ENCODE results near the gene CRYBB2.
"Not testable (repeated sequence)": the region's sequence is repeated elsewhere in the genome, so short reads cannot be mapped to it uniquely, and the experiment has no call there.

Gene CRYBB2

GRCh38 chr22:25232301-25232700 lies 12.9 kb downstream of the CRYBB2 start:
- H3K27ac ChIP-seq: no peak overlapping the region
- H3K27me3 ChIP-seq: no peaks in the 10 kb centered on the region
- no peak overlapping the region for H3K9ac ChIP-seq
- no peak overlapping the region for H3K4me2 ChIP-seq
- no peaks in the 10 kb centered on the region for H4K20me1 ChIP-seq
- no peaks in the 10 kb centered on the region for H3K36me3 ChIP-seq
- H3K4me3 ChIP-seq: no peak overlapping the region
- no peak for TF ChIP-seq Cebpa-rat (IDR thresholded peaks at IDR 0.05)
- 0 out of 2 replicates have a peak, but pooled peaks cover 4% of the 10 kb centered on the region for H3K4me1 ChIP-seq
- H3K9me3 ChIP-seq: no peaks in the 10 kb centered on the region

GRCh38 chr22:25233706-25234105 lies 14.3 kb downstream of the CRYBB2 start:
- not testable (repeated sequence) for H3K4me3 ChIP-seq, H3K36me3 ChIP-seq, H4K20me1 ChIP-seq, H3K4me1 ChIP-seq, H3K27ac ChIP-seq, H3K27me3 ChIP-seq, H3K4me2 ChIP-seq, H3K9ac ChIP-seq, H3K9me3 ChIP-seq

- Histone ChIP-seq H3K27me3 (no peaks in the 10 kb centered on the region), H3K4me3 (no peak overlapping the region), H3K4me2 (peak overlapping the region; percentile 42)
Observed at GRCh38 chr22:25235547-25236290, 16.3 kb downstream of the CRYBB2 start.

GRCh38 chr22:25236417-25236816 lies 17.0 kb downstream of the CRYBB2 start:
- no peaks in the 10 kb centered on the region for H3K27me3 ChIP-seq
- H3K36me3 ChIP-seq: no peaks in the 10 kb centered on the region
- peak overlapping the region; percentile 42; the same call in 1 of the 2 replicates for H3K4me2 ChIP-seq
- H3K4me1 ChIP-seq: peaks cover 18% of the 10 kb centered on the region
- no peaks in the 10 kb centered on the region for H3K9me3 ChIP-seq
- no peaks in the 10 kb centered on the region for H4K20me1 ChIP-seq
- H3K9ac ChIP-seq: no peak overlapping the region
- TF ChIP-seq Cebpa-rat (IDR thresholded peaks at IDR 0.05): no peak
- H3K4me3 ChIP-seq: no peak overlapping the region
- H3K27ac ChIP-seq: no peak overlapping the region

More at GRCh38 chr22:25235547-25236290, 16.3 kb downstream of the CRYBB2 start:
- Histone ChIP-seq H4K20me1 (no peaks in the 10 kb centered on the region), H3K4me1 (peaks cover 11% of the 10 kb centered on the region), H3K9ac (no peak overlapping the region), H3K27ac (no peak overlapping the region), H3K9me3 (no peaks in the 10 kb centered on the region), H3K36me3 (no peaks in the 10 kb centered on the region)
- TF ChIP-seq Cebpa-rat (IDR thresholded peaks at IDR 0.05): no peak

GRCh38 chr22:25237503-25237902 lies 18.1 kb downstream of the CRYBB2 start:
- no peaks in the 10 kb centered on the region for H3K36me3 ChIP-seq
- no peaks in the 10 kb centered on the region for H3K9me3 ChIP-seq
- no peak overlapping the region for H3K4me2 ChIP-seq
- no peak overlapping the region for H3K4me3 ChIP-seq
- H3K9ac ChIP-seq: no peak overlapping the region
- no peaks in the 10 kb centered on the region for H4K20me1 ChIP-seq
- peaks cover 25% of the 10 kb centered on the region for H3K4me1 ChIP-seq
- no peaks in the 10 kb centered on the region for H3K27me3 ChIP-seq
- H3K27ac ChIP-seq: no peak overlapping the region
- no peak for TF ChIP-seq Cebpa-rat (IDR thresholded peaks at IDR 0.05)

GRCh38 chr22:25238058-25238457 lies 18.6 kb downstream of the CRYBB2 start:
- not testable (repeated sequence) for H3K27ac ChIP-seq, H4K20me1 ChIP-seq, H3K27me3 ChIP-seq, H3K4me3 ChIP-seq, H3K36me3 ChIP-seq, H3K9ac ChIP-seq, H3K4me2 ChIP-seq, H3K9me3 ChIP-seq
- H3K4me1 ChIP-seq: peaks cover 25% of the 10 kb centered on the region

GRCh38 chr22:25255169-25255568 lies 35.7 kb downstream of the CRYBB2 start:
- H4K20me1 ChIP-seq, H3K4me1 ChIP-seq, H3K9me3 ChIP-seq, H3K4me2 ChIP-seq, H3K27ac ChIP-seq, H3K36me3 ChIP-seq, H3K27me3 ChIP-seq, H3K9ac ChIP-seq, H3K4me3 ChIP-seq: not testable (repeated sequence)

GRCh38 chr22:25267567-25267966 lies 48.1 kb downstream of the CRYBB2 start:
- Histone ChIP-seq H3K4me2 (peak overlapping the region; percentile 17), H3K4me1 (peaks cover 13% of the 10 kb centered on the region; the same call in 1 of the 2 replicates)
- H3K4me3 ChIP-seq, H3K36me3 ChIP-seq, H3K9me3 ChIP-seq, H3K9ac ChIP-seq, H4K20me1 ChIP-seq, H3K27ac ChIP-seq, H3K27me3 ChIP-seq: not testable (repeated sequence)

GRCh38 chr22:25268902-25269301 lies 49.5 kb downstream of the CRYBB2 start:
- not testable (repeated sequence) for H3K36me3 ChIP-seq, H3K4me2 ChIP-seq, H3K4me3 ChIP-seq, H3K27me3 ChIP-seq, H3K9ac ChIP-seq, H3K27ac ChIP-seq, H3K9me3 ChIP-seq, H4K20me1 ChIP-seq
- H3K4me1 ChIP-seq: peaks cover 13% of the 10 kb centered on the region; the same call in 1 of the 2 replicates

- H3K36me3 ChIP-seq, H4K20me1 ChIP-seq, H3K9me3 ChIP-seq, H3K9ac ChIP-seq, H3K27me3 ChIP-seq, H3K4me3 ChIP-seq, H3K27ac ChIP-seq, H3K4me2 ChIP-seq: not testable (repeated sequence)
- H3K4me1 ChIP-seq: peaks cover 13% of the 10 kb centered on the region; the same call in 1 of the 2 replicates
Observed at GRCh38 chr22:25270061-25270460, 50.6 kb downstream of the CRYBB2 start.

GRCh38 chr22:25273231-25273630 lies 53.8 kb downstream of the CRYBB2 start:
- H3K4me3 ChIP-seq, H3K4me2 ChIP-seq, H3K9me3 ChIP-seq, H3K9ac ChIP-seq, H4K20me1 ChIP-seq, H3K4me1 ChIP-seq, H3K27me3 ChIP-seq, H3K36me3 ChIP-seq, H3K27ac ChIP-seq: not testable (repeated sequence)

GRCh38 chr22:25273928-25274327 lies 54.5 kb downstream of the CRYBB2 start:
- H3K27ac ChIP-seq, H3K9me3 ChIP-seq, H3K27me3 ChIP-seq, H4K20me1 ChIP-seq, H3K4me1 ChIP-seq, H3K9ac ChIP-seq, H3K4me3 ChIP-seq, H3K4me2 ChIP-seq, H3K36me3 ChIP-seq: not testable (repeated sequence)

- H3K9ac ChIP-seq, H3K27me3 ChIP-seq, H3K36me3 ChIP-seq, H4K20me1 ChIP-seq, H3K4me3 ChIP-seq: not testable (repeated sequence)
- H3K9me3 ChIP-seq: peaks cover 12% of the 10 kb centered on the region; the same call in 1 of the 2 replicates
- peak overlapping the region; percentile 49; the same call in 1 of the 2 replicates for H3K27ac ChIP-seq
- H3K4me1 ChIP-seq: peaks cover 33% of the 10 kb centered on the region
- H3K4me2 ChIP-seq: peak overlapping the region; percentile 72
Observed at GRCh38 chr22:25280118-25280517, 60.7 kb downstream of the CRYBB2 start.
